Activated T-cell treated with anti-CD3 and anti-CD28 coated beads, Interleukin-2, amount 50 U/mL, for 24 hours (primary cell): ENCODE data around the gene SMG6.

Source experiments
- DNase-seq: peaks from one replicate; pipeline ENCODE4 v3.0.0-alpha.2; 2020
- H3K27ac Mint-ChIP-seq: 2 replicates; pipeline ENCODE4 v1.8.0; 2020; ENCODE audit warnings: mild to moderate bottlenecking, mixed read lengths
- H3K27me3 Mint-ChIP-seq: 2 replicates; pipeline ENCODE4 v1.8.0; 2020; ENCODE audit warnings: mixed read lengths
- H3K36me3 Mint-ChIP-seq: 2 replicates; pipeline ENCODE4 v1.8.0; 2020; ENCODE audit warnings: low read depth, mixed read lengths
- H3K4me1 Mint-ChIP-seq: 2 replicates; pipeline ENCODE4 v1.8.0; 2020; ENCODE audit warnings: low read depth, mixed read lengths
- H3K4me3 Mint-ChIP-seq: 2 replicates; pipeline ENCODE4 v1.8.0; 2020; ENCODE audit warnings: mild to moderate bottlenecking, moderate library complexity, mixed read lengths
- H3K9me3 Mint-ChIP-seq: 2 replicates; pipeline ENCODE4 v1.8.0; 2020; ENCODE audit warnings: mixed read lengths

Gene SMG6

DNA sequence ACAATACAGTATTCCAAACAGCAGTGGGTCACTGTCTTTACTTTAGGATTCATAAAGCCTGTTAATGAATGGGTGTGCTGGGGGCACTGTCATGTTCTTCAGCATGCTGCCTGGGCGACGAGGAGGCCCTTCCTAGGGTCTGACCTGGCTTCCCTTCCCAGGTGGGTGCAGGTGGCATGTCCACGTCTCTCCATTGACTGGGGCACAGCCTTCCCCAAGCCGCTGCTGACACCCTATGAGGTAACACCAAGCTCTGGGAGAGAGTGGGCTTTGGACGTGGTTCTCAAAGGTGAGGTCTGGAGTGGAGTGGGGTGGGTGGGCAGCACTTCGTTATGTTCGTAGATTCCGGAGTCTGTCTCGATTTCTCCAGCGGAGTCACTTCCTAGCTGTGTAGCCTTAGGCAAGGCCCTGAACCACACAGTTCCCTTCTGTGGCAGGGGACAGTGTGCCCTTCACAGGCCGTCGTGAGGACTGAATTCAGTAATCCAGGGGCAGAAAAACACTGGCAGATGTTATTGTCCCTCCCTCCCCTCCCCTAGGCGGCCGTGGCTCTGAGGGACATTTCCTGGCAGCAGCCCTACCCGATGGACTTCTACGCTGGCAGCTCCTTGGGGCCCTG is 262.5 kb downstream of the SMG6 start:
- no peak overlapping the region for H3K27ac Mint-ChIP-seq
- H3K4me1 Mint-ChIP-seq: peaks cover 27% of the 10 kb centered on the region
- H3K36me3 Mint-ChIP-seq: peaks cover 72% of the 10 kb centered on the region
- peak overlapping the region; percentile 88 for H3K4me3 Mint-ChIP-seq
- H3K9me3 Mint-ChIP-seq: no peaks in the 10 kb centered on the region
- no peaks in the 10 kb centered on the region for H3K27me3 Mint-ChIP-seq
- DNase-seq: no peak

DNA sequence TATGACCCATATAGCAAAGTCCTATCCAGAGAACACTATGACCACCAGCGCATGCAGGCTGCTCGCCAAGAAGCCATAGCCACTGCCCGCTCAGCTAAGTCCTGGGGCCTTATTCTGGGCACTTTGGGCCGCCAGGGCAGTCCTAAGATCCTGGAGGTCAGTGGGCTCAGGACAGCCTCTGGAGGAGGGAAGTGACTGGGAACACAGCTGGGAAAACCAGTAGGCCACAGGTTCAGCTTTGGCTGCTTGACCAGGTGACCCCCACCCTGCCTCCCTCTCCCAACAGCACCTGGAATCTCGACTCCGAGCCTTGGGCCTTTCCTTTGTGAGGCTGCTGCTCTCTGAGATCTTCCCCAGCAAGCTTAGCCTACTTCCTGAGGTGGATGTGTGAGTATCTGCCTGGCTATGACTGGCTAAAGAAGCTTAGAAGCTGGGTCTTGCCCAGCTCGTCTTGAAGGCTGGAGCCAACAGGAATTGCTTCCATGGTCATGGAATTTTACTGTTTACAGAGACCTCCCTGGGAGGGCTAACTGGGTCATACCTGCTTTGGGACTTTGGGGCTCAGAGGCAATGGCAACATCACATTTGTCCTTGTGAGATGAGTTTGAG is 263.3 kb downstream of the SMG6 start:
- Mint-ChIP-seq H3K36me3 (peaks cover 76% of the 10 kb centered on the region), H3K27ac (peak overlapping the region; percentile 22), H3K4me3 (no peak overlapping the region), H3K27me3 (no peaks in the 10 kb centered on the region), H3K9me3 (no peaks in the 10 kb centered on the region), H3K4me1 (peaks cover 27% of the 10 kb centered on the region)
- DNase-seq: no peak

DNA sequence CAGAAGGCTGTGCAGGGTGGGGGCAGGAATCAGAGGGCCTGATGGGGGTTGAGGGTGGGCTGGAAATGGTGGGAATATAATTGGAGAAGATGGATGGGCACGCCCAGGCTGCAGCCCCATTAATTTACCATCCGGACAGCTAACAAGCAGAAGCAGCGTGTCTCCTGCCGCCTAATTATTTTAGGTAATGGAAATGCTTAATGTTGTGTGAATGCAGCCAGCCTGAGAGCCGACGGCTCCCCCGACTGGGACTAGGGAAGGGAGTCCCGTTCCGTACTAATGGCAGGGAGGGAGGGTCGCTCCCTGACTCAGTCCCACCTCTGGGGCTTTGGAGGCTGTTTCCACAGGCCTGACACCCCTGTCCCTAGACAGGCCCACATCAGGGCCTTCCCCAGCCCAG is 266.4 kb downstream of the SMG6 start:
- Mint-ChIP-seq H3K36me3 (peaks cover 56% of the 10 kb centered on the region), H3K27ac (no peak overlapping the region), H3K27me3 (no peaks in the 10 kb centered on the region), H3K4me3 (no peak overlapping the region), H3K4me1 (peaks cover 16% of the 10 kb centered on the region), H3K9me3 (no peaks in the 10 kb centered on the region)
- no peak for DNase-seq

DNA sequence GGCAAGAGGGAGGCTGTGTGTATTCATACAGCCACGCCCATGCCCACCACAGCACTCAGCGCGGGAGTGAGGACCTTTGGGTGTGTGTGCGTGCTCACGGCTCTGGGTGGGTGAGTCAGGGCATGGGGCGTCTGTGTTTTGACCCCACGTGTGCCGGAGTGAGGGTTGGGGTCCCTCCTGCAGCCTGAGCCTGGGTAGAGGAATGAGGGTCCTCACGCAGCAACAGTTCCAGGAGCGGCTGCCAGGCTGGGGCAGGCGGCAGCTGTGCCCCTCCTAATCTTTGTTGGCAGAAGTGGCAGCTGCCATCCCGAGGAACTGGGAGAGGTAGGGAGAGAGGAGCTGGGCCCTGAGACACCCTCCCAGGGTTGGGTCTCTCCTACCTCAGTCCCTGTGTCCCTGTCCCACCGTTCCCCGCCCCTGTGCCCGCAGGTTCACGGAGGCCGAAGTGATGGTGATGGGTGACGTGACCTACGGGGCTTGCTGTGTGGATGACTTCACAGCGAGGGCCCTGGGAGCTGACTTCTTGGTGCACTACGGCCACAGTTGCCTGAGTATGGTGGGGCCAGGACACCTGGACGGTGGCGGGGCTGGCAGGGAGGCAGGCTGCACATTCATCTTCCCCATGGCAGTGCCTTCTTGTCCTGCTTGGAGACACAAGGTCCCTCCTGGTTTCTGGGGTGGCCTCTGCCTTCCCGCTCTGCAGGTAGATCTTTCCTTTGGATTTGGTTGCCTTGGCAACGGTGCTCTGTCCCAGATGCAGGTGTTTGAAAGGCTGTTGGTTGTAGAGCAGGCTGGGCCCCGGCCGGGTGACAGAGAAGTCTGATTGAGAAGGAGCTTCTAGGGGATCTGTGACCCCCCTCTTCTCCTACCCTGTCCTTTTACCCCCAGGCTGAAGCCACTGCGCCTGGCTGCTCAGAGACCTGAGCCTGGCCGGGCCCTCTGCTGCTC is 267.8 kb downstream of the SMG6 start:
- H3K27me3 Mint-ChIP-seq: no peaks in the 10 kb centered on the region
- peaks cover 22% of the 10 kb centered on the region for H3K4me1 Mint-ChIP-seq
- no peak overlapping the region for H3K27ac Mint-ChIP-seq
- peaks cover 52% of the 10 kb centered on the region for H3K36me3 Mint-ChIP-seq
- DNase-seq: no peak
- H3K9me3 Mint-ChIP-seq: no peaks in the 10 kb centered on the region
- H3K4me3 Mint-ChIP-seq: no peak overlapping the region

DNA sequence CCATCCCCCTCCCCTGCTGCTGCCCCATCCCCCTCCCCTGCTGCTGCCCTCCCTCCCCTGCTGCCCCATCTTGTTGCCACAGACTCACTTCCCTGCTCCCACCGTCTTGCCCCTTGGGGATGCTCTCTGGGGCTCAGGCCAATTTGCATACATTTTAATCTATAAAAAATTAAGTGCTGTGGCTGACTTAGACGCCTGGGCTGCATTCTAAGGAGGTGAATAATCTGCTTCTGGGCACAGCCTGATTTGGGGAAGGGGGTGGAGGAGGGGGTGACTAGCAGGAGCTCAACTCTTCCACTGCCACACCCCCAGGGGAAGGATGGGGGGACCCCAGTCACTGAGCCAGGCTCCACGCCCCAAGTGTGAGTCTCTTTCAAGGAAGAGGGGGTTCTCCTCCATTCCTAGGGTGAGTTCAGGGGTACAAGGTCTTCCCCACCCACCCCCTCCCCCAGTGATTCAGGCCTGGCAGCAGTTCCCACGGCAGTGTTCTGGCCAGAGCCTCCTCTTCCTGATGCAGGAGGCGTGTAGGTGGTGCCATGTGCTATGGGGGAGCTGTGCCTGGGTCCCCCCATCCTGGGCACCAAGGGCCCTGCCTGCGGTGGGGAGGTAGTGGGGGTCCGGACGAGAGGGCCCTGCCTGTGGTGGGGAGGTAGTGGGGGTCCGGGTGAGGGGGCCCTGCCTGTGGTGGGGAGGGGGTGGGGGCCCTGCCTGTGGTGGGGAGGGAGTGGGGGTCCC is 268.6 kb downstream of the SMG6 start:
- H3K36me3 Mint-ChIP-seq: peaks cover 53% of the 10 kb centered on the region
- H3K27me3 Mint-ChIP-seq: no peaks in the 10 kb centered on the region
- H3K4me3 Mint-ChIP-seq: no peak overlapping the region
- peaks cover 21% of the 10 kb centered on the region for H3K4me1 Mint-ChIP-seq
- H3K9me3 Mint-ChIP-seq: no peaks in the 10 kb centered on the region
- no peak overlapping the region for H3K27ac Mint-ChIP-seq
- no peak for DNase-seq

DNA sequence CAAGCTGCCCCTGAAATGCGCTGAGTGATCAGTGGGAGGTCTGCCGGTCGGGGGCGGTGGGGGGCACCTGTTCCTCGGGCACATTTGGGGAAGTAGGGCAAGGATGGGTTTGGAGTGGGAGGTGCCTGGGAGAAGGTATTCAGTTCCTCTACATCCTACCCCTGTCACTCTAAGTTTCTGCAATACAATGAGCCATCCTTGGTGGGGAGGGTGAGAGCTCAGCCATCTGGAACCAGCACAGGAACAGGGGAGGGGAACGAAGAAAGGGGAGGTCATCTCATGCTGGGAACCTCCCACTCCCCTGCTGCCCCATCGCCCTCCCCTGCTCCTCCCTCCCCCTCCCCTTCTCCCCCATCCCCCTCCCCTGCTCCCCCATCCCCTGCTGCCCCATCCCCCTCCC is 269.4 kb downstream of the SMG6 start:
- Mint-ChIP-seq H3K9me3 (no peaks in the 10 kb centered on the region), H3K4me3 (no peak overlapping the region), H3K27me3 (no peaks in the 10 kb centered on the region), H3K27ac (no peak overlapping the region), H3K4me1 (peaks cover 21% of the 10 kb centered on the region), H3K36me3 (peaks cover 47% of the 10 kb centered on the region)
- no peak for DNase-seq

DNA sequence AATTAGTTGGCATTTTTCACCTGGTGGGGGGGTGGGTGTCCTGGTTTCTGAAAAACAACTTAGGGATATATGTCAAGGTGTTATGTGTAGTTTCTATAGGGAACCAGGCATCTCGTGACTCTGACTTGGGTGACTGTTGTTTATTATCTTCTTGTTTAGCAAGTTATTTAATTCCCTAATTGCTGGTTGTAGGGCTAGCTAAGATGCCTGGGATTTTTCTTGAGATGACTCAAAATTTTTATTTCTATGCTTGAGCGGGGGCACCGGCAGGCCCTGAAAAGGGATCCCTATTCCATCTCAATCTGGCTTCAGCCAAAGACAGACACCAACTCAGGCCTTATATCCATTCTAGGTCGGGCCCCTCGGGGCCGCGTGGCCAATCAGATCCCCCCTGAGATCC is 270.4 kb downstream of the SMG6 start:
- Mint-ChIP-seq H3K36me3 (peaks cover 40% of the 10 kb centered on the region), H3K9me3 (no peaks in the 10 kb centered on the region)

DNA sequence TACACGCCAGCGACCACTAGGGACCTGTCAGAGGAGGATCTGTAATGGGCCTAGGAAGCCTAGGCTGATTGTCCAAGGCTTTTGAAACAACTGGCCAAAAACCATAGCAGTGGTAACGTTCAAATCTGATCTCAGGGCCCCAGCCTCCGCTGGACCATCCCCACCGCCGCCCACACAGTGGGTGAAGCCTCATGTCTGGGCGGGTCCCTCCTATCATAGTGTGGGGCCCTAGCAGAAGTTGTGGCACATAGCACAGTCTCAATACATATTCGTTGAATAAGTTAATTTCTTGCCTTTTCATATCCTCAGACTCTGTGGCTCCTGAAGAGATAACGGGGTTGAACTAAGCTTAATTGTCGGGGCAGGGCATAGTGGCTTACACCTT is 272.8 kb downstream of the SMG6 start:
- H3K9me3 Mint-ChIP-seq: no peaks in the 10 kb centered on the region
- peak overlapping the region; percentile 97 for H3K4me3 Mint-ChIP-seq
- H3K27ac Mint-ChIP-seq: peak overlapping the region; percentile 93
- peaks cover 30% of the 10 kb centered on the region for H3K4me1 Mint-ChIP-seq
- no peak for DNase-seq
- peaks cover 18% of the 10 kb centered on the region for H3K36me3 Mint-ChIP-seq
- H3K27me3 Mint-ChIP-seq: peaks cover 24% of the 10 kb centered on the region

More for the DNA sequence above, 270.4 kb downstream of the SMG6 start:
- peaks cover 3% of the 10 kb centered on the region for H3K27me3 Mint-ChIP-seq
- peaks cover 21% of the 10 kb centered on the region for H3K4me1 Mint-ChIP-seq
- no peak overlapping the region for H3K27ac Mint-ChIP-seq
- no peak for DNase-seq
- H3K4me3 Mint-ChIP-seq: no peak overlapping the region

DNA sequence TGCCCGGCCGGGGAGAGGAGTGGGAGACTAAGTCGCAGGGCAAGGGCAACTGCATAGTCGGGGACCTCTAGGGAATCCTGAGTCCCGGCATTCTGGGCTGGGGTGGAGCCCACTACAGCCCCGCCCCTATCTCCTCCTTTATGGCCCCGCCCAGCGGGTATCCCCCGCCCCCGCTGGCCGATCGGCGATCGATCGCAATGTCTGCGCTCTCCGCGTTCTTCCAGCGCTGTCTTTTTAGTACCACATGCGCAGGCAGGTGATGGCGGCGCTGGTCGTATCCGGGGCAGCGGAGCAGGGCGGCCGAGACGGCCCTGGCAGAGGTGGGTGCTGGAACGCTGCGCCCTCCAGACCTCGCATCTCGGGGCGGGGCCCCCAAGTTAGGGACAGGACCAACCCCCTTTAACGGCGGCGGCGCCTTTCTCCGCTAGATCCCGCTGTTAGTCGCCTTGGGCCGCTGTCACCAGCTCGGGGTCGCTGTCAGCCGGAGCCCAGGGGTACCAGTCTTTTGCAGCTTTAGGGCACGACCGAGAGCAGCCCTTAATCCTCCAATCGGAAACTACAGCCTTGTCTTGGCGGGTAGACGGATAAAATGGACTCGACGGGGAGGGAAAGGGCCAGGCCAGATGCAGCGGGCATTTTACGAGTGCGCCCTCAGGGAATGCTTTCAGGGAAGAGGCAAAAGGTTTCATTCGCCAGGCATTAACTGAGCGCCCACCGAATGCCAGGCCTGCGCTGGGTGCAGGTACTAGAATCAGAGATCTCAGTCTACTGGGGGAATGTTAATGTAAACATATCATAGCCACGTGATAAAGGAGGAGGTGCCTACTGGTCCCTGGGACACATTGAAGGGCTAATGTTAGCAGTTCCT is 273.4 kb downstream of the SMG6 start, which contains the start of gene DPH1:
Gene DPH1 (plus strand): TSS at position 243 of the 868 bp plus-strand sequence. CDS start 17 bp downstream, at position 260.
- Mint-ChIP-seq H3K27me3 (peaks cover 31% of the 10 kb centered on the region), H3K4me3 (peak within 1 kb of the TSS; percentile 97), H3K4me1 (peaks cover 33% of the 10 kb centered on the region), H3K9me3 (no peaks in the 10 kb centered on the region), H3K27ac (peak within 1 kb of the TSS; percentile 93), H3K36me3 (peaks cover 17% of the 10 kb centered on the region)
- DNase-seq: peak; percentile 90

DNA sequence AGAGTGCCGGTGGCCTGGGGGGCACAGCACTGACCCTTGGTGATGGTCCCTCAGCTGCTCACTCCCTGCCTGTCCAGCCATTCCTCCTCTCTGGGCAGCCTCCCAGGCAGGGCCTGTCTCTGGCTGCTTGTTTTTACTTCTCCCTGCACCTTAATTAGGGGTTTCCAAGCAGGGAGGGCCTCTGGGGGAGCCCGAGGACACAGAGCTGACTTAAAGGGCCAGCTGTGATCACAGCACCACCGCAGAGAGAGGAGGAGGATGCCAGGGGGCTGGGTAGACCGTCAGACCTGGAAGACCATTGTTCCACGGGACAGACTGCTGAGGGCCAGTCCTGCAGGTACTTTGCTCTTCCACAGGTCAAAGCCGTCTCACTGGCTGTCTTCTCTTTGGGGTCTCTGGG is 274.8 kb downstream of the SMG6 start:
- Mint-ChIP-seq H3K27ac (no peak overlapping the region), H3K36me3 (peaks cover 17% of the 10 kb centered on the region), H3K4me3 (no peak overlapping the region), H3K9me3 (no peaks in the 10 kb centered on the region), H3K27me3 (peaks cover 37% of the 10 kb centered on the region), H3K4me1 (peaks cover 36% of the 10 kb centered on the region)
- DNase-seq: no peak

DNA sequence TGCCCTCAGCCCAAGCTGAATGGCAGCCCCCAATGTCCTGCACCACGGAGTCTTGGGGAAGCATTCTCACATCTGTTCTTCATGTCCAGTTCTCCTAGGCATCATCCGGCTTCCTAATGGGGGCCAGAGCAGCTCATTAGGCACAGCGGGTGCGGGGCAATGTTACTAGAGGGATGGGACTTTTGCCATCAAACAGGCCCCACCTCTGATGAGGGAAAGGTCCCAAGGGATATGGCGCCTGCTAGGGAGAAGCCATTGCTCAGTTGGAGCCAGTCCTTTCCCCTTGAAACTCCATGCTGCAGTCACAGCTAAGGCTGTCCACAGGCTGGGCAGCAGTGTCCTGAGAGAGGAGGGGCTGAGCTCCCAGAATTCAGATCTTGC is 275.4 kb downstream of the SMG6 start:
- H3K9me3 Mint-ChIP-seq: no peaks in the 10 kb centered on the region
- no peak overlapping the region for H3K27ac Mint-ChIP-seq
- no peak for DNase-seq
- H3K27me3 Mint-ChIP-seq: peaks cover 40% of the 10 kb centered on the region
- H3K36me3 Mint-ChIP-seq: peaks cover 15% of the 10 kb centered on the region
- no peak overlapping the region for H3K4me3 Mint-ChIP-seq
- peaks cover 37% of the 10 kb centered on the region for H3K4me1 Mint-ChIP-seq

DNA sequence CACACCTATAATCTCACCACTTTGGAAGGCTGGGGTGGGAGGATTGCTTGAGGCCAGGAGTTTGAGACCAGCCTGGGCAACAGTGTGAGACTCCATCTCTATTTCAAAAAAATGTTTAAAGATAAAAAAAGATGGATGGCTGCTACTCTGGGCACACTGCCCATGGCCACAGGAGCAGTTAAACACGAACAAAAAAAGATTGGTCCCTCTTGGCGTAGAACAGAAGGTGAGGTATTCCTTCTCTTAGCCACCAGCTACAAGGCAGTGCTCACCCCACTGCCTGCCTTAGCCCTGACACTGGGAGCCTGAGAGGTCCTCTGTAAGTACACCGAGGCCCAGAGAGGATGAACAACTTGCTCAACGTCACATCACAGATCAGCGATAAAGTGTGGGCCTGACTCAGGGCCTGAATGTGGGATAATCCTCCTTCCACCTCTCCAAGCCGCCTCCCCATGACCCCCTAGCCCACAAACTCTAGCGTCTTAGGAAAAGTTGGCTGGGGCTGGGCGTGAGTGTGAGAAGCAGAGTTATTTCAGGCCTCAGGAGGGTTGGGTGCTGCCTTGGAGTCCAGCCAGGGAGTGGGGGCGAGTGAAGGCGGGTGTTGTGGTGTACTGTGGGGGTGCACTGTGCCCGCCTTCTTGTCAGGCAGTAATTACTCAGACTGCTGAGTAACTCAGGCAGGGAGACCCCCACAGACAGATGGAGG is 275.9 kb downstream of the SMG6 start:
- Mint-ChIP-seq H3K27me3 (peaks cover 45% of the 10 kb centered on the region), H3K27ac (no peak overlapping the region), H3K36me3 (peaks cover 10% of the 10 kb centered on the region), H3K4me1 (peaks cover 36% of the 10 kb centered on the region), H3K4me3 (no peak overlapping the region), H3K9me3 (no peaks in the 10 kb centered on the region)
- DNase-seq: no peak

DNA sequence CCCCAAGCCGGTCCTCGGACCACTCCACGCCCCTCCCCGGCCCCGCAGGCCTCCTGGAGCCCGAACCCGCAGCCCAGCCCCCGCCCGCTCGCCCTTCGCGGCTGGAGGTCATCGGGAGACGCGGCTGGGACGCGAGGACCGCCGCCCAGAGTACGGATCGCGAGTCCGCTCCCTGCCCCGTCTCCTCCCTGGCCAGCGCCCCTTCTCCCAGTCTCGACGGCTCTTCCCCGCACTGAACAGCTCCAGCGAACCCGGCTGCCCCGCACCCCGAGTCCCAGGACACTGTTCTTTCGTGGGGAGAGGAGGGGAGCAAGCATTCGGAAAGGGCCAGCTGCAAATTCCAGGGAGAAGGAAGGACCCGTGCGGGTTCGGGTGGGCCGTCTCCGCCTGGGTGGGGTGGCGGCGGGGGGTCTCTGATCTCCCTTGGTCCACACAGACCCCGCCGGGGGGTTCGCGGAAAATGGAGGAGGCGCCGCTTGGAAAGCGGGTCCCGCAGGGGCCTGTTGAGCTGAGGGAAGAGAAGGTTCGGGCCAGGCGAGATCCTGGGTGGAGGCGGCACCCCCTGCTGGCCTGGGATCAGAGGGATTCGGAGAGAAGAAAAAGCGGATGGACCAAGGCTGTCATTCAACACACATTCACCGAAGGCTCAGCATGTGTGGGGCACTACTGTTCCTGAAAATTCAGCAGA is 277.8 kb downstream of the SMG6 start:
- Mint-ChIP-seq H3K4me3 (peak overlapping the region; percentile 75), H3K4me1 (peaks cover 23% of the 10 kb centered on the region), H3K9me3 (no peaks in the 10 kb centered on the region), H3K36me3 (peaks cover 7% of the 10 kb centered on the region), H3K27me3 (peaks cover 52% of the 10 kb centered on the region), H3K27ac (no peak overlapping the region)
- peak; percentile 47 for DNase-seq
